D721Med (cell line): ENCODE data around the gene HACE1.
"Not testable (repeated sequence)": the region's sequence is repeated elsewhere in the genome, so short reads cannot be mapped to it uniquely, and the experiment has no call there.

Experiments used
- DNase-seq: peaks from one replicate; pipeline ENCODE4 v3.0.0; 2011; ENCODE audit warnings: low spot score; ENCODE audit not compliant: insufficient read length
- FAIRE-seq: peaks from 2 replicates; lab custom pipeline; 2011; peaks lifted over from hg19 to GRCh38; lab: Jason Lieb, UNC
- CTCF ChIP-seq: IDR thresholded peaks from 2 replicates; pipeline ENCODE4 v1.5.1; 2012; ENCODE audit warnings: mild to moderate bottlenecking, control low read depth; ENCODE audit not compliant: insufficient read depth; ENCODE audit errors: missing control alignments

HACE1 gene, protein sequence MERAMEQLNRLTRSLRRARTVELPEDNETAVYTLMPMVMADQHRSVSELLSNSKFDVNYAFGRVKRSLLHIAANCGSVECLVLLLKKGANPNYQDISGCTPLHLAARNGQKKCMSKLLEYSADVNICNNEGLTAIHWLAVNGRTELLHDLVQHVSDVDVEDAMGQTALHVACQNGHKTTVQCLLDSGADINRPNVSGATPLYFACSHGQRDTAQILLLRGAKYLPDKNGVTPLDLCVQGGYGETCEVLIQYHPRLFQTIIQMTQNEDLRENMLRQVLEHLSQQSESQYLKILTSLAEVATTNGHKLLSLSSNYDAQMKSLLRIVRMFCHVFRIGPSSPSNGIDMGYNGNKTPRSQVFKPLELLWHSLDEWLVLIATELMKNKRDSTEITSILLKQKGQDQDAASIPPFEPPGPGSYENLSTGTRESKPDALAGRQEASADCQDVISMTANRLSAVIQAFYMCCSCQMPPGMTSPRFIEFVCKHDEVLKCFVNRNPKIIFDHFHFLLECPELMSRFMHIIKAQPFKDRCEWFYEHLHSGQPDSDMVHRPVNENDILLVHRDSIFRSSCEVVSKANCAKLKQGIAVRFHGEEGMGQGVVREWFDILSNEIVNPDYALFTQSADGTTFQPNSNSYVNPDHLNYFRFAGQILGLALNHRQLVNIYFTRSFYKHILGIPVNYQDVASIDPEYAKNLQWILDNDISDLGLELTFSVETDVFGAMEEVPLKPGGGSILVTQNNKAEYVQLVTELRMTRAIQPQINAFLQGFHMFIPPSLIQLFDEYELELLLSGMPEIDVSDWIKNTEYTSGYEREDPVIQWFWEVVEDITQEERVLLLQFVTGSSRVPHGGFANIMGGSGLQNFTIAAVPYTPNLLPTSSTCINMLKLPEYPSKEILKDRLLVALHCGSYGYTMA

GRCh38 chr6:104859225-104860146, at the start of gene HACE1:
HACE1 (minus strand) TSS chr6:104859919; CDS start chr6:104859642, 277 bp downstream.
- DNase-seq (peak; percentile 78), FAIRE-seq (no peak)
- no peak for TF ChIP-seq CTCF

DNA sequence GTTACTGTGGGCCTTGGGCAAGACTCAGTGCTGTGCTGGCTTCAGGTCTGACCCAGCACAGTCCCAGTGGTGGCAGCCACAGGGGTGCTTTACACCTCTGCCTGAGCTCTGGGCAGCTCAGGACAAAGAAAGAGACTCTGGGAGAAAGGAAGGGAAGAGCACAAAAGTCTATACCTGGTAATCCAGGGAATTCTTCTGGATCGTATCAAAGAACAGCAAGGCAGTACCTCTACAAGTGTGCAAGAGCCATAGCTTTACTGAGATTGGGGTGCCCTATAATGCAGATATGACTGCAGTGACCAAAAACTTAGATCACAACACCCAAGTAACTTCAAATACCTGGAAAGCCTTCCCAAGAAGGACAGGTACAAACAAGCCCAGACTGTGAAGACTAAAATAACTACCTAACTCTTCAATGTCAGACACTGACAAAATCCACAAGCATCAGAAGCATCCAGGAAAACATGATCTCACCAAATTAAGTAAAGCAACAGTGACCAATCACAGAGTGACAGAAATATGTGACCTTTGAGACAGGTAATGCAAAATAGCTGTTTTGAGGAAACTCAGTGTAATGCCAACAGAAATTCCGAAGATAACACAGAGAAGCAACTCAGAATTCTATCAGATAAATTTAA, 49.3 kb upstream of the HACE1 start:
- FAIRE-seq (no peak), DNase-seq (no peak)
- TF ChIP-seq CTCF, result no peak

DNA sequence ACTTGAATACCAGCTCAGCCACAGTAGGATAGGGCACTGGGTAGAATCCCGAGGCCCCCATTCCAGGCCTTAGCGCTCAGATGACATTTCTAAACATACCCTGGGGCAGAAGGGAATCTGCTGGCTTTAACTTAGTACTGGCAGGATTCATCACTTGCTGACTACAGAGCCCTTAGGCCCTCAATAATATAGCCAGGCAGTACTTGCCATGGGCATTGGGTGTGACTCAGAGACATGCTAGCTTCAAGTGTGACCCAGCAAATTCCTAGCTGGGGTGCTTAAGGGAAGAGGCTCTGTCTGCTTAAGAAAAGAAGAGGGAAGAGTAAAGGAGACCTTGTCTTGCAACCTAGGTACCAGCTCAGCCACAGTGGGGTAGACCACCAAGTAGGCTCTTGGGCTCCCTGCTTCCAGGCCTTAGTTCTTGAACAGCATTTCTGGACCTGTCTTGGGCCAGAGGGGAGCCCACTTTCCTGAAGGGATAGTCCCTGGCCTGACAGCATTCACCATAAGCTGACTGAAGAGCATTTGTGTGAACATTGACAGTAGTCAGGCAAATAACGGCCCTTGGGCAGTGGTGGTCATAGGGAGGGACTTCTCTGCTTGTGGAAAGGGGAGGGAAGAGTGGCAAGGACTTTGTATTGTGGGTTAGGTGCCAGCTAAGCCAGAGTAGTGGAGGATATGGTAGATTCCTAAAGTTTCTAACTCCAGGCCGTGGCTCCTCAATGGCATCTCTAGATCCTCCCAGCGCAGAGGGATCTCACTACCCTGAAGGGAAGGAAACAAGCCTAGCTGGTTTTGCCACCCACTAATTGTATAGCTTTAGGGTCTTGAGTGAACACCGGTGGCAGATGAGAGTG, 48.5 kb upstream of the HACE1 start:
- TF ChIP-seq CTCF, result no peak
- FAIRE-seq (no peak), DNase-seq (no peak)

- FAIRE-seq, DNase-seq: not testable (repeated sequence)
Measured at GRCh38 chr6:104898893-104899292, 39.2 kb upstream of the HACE1 start.

DNA sequence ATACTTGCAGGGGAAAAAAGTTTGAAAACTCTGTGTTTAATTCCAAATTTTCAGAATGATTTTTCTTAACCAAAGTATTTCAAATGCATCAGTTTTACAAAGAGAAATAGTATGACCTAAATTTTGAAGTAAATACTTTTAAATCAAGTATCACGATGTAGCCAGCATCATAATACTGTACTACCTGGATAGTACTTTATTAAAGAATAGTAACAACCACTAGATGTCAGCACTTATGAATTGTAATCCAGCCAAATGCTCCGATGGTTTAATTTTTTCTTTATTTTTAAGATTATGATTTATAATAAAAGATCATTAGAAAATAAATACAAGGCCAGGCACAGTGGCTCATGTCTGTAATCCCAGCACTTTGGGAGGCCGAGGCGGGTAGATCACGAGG, 37.2 kb upstream of the HACE1 start:
- TF ChIP-seq CTCF, result peak; percentile 29
- FAIRE-seq (no peak), DNase-seq (no peak)

DNA sequence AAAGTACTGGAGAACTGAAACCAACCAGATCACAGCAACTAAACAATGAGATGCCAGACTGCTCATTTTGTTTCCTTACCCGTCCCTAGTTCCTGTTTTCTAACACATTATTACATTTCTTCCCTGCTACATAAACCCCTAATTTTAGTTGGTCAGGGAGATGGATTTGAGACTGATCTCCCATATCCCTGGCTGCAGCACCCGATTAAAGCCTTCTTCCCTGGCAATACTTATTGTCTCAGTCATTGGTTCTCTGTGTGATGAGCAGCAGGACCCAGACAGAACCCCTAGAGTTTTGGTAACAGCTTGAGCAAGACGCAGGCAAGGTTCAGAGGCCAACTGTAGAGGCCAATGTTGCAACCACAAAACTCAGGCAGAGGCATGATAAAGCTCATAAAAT, 28.3 kb upstream of the HACE1 start:
- FAIRE-seq, result no peak
- DNase-seq, result no peak
- TF ChIP-seq CTCF, result no peak
